AG04449 (cell line): ENCODE results near the gene PRKAR1A.

Source experiments
- CTCF ChIA-PET: fragments of 350-600 bp; formaldehyde crosslinking; extraction: SDS; loops from one replicate; lab custom pipeline; 2021; ENCODE audit warnings: antibody characterized with exemption; lab: Yijun Ruan, JAX
- POLR2A ChIA-PET: fragments of 400-600, 350-600 bp; formaldehyde crosslinking; extraction: SDS; loops from one replicate; lab custom pipeline; 2020; ENCODE audit warnings: antibody characterized with exemption, inconsistent platforms; lab: Yijun Ruan, JAX
- DNase-seq: peaks from one replicate; pipeline ENCODE4 v3.0.0-alpha.2; 2010; ENCODE audit warnings: low read depth, low spot score
- H3K4me3 ChIP-seq: 2 replicates; pipeline ENCODE4 v1.5.1; 2011; ENCODE audit warnings: low read depth, mild to moderate bottlenecking, control low read depth, low read length
- TF ChIP-seq, protein P1 (sequence below): IDR thresholded peaks from one replicate; pipeline ENCODE4 v1.5.1; 2011; ENCODE audit warnings: mild to moderate bottlenecking, moderate library complexity, low read length, control low read depth, inconsistent platforms; ENCODE audit not compliant: insufficient read depth; ENCODE audit errors: missing control alignments

The PRKAR1A gene

DNA sequence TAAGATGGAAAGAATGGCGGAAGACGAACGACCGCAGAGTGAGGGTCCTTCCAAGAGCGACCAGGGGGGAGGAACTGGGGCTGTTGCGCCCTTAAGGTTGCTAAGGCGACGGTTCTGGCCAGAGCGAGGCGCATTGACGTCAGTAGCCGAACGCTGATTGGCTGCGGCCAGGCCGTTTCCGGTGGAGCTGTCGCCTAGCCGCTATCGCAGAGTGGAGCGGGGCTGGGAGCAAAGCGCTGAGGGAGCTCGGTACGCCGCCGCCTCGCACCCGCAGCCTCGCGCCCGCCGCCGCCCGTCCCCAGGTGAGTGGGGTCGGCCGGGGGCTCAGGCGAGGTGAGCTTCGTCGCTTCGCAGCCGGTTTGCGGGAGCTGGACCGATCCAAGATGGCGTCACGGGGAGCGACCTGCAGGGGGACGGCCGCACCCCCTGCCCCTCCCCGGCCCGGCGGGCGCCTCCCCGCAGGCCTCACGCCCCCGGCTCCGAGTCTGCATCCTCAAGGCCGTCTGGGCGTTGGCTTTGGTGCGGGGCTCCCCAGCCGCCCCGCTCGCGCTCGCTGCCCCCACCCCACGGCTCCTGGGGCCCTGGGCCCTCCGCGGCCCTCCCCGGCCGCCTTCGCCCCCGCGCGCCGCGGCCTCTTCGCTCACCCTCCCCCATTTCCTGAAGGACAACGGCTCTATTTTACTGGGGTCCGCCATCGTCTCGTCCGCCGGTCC, at the start of gene PRKAR1A:
TSS of gene PRKAR1A (plus strand) at position 184 of the 713 bp plus-strand sequence. CDS start 2,970 bp downstream, outside the sequence.
- peak; percentile 59 for DNase-seq
- peak within 1 kb of the TSS; percentile 87 for H3K4me3 ChIP-seq
- ChIA-PET POLR2A (interaction anchor here (1.0 kb wide), 2 partner anchors 55 to 194 kb away, joined by 4 read pairs; partner anchors contain the start of gene WIPI1), CTCF (interaction anchor here (0.6 to 1.6 kb wide), 2 partner anchors 21 to 237 kb away, joined by 3 to 4 read pairs; no protein-coding TSS in a partner anchor)
- TF ChIP-seq, protein P1, sequence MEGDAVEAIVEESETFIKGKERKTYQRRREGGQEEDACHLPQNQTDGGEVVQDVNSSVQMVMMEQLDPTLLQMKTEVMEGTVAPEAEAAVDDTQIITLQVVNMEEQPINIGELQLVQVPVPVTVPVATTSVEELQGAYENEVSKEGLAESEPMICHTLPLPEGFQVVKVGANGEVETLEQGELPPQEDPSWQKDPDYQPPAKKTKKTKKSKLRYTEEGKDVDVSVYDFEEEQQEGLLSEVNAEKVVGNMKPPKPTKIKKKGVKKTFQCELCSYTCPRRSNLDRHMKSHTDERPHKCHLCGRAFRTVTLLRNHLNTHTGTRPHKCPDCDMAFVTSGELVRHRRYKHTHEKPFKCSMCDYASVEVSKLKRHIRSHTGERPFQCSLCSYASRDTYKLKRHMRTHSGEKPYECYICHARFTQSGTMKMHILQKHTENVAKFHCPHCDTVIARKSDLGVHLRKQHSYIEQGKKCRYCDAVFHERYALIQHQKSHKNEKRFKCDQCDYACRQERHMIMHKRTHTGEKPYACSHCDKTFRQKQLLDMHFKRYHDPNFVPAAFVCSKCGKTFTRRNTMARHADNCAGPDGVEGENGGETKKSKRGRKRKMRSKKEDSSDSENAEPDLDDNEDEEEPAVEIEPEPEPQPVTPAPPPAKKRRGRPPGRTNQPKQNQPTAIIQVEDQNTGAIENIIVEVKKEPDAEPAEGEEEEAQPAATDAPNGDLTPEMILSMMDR = no peak

DNA sequence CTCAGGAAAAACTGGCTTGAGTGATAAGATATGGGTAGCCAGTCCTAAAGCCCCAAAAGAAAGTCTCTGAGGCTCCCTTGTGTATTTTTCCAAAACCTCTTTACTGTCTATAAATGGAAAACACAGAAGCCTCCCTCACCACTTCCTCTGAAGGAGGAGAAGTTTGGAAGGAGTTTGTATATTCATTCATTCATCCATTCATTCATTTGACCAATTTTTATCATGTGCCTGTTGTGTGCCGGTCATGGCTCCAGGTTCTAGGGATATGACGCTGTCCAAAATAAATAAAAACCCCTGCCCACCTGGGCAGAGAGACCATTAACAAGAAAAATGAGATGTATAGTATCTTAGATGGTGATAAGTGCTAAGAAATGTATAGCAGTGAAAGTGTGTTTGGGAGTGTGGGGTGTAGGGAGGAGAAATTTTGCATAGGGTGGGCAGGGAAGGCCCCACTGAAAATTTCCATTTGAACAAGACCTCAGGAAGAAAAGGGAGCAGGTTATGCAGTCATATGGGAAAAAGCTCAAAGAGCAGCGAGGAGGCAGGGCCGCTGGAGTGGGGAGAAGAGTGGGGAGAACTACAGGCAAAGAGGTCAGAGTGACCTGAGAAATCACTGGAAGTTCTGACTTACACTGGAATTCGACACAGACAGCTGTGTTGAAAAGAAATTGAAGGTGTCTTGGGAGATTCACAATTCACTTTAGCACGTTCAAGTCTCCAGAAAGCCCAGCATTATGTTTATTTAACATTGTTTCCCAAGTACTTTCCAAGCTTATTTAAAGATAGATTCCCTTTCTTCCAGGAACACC, 48.8 kb upstream of the PRKAR1A start:
- DNase-seq = no peak
- CTCF ChIA-PET = interaction anchor here (0.6 to 16.1 kb wide), 26 partner anchors 8 to 573 kb away, joined by 3 to 177 read pairs (median 4); no protein-coding TSS in a partner anchor
- TF ChIP-seq, protein P1 = no peak
- POLR2A ChIA-PET = no interaction called here
- H3K4me3 ChIP-seq = no peak overlapping the region

DNA sequence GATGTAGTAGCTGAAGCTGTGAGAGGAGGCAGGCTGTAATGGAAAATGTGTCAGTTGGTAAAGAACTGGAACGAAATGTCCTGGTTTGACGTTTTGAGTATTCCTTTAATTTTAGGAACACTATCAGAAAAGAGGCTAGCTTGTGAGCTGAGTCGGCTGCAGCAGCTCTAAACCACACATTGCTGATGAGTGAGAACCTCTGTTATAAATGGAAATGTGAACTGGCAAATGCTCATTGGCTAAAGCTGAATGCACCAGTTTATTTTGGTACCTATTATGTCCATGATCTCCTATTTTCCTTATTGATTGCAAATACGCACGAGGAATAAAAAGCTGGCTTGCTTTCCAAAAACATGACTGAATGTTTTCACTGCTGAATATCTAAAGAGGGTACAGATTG, 43.9 kb upstream of the PRKAR1A start:
- ChIA-PET POLR2A (no interaction called here), CTCF (interaction anchor here (0.7 to 16.1 kb wide), 15 partner anchors 8 to 505 kb away, joined by 3 to 177 read pairs (median 8); partner anchors contain the start of gene WIPI1)
- TF ChIP-seq, protein P1 = no peak
- H3K4me3 ChIP-seq = no peak overlapping the region
- no peak for DNase-seq

DNA sequence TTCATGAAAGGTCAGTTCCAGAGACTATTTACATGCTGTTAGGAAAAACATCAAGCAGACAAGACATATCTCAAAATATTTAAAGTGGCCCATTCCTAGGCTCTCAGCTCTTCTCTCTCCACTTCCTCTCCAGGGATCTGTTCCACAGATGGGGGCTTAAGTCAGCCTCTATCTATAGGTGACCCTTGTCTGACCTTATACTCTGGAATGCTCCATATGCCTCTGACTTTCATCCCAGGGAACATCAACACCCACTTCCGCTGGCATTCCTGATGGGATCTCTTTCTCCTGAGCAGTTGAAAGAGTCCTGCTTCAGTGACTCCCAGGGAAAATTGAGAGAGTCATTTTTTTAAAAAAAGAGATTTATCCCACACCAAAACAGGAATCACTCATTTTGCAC, 43.4 kb upstream of the PRKAR1A start:
- TF ChIP-seq, protein P1 = no peak
- DNase-seq = no peak
- H3K4me3 ChIP-seq = no peak overlapping the region
- ChIA-PET POLR2A (no interaction called here), CTCF (interaction anchor here (0.7 to 16.1 kb wide), 14 partner anchors 8 to 308 kb away, joined by 3 to 177 read pairs (median 6); partner anchors contain the start of gene WIPI1)

DNA sequence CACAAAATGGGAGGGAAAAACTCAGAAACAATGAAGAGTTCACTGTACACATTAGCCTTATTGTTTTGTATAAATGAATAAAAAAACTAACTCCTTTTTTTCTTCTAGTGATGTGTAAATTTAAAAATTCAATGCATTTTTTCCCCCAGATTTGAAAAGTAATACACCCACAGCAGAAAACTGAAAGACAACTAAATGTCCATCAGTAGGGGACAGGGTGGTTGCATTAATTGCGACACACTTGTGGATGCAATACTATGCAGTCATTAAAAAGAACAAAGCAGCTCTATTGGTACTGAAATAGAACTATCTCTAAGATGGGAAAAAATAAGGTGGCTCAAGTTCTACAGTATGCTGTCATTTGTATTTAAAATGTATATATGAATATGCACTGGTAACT, 41.3 kb upstream of the PRKAR1A start:
- DNase-seq = no peak
- CTCF ChIA-PET = interaction anchor here (0.7 to 16.1 kb wide), 6 partner anchors 9 to 288 kb away, joined by 3 to 177 read pairs (median 4); no protein-coding TSS in a partner anchor
- POLR2A ChIA-PET = interaction anchor here (0.7 kb wide), 1 partner anchor 27 kb away, joined by 3 read pairs; no protein-coding TSS in a partner anchor
- no peak overlapping the region for H3K4me3 ChIP-seq
- TF ChIP-seq, protein P1 = no peak
